ENCODE measurements around the gene TMEM219.

The TMEM219 gene

GRCh38 chr16:29982560-29983419 is 20.9 kb downstream of the TMEM219 start:
- peaks cover 8% of the 10 kb centered on the region for H3K4me1 Mint-ChIP-seq
- H3K9me3 Mint-ChIP-seq, result no peaks in the 10 kb centered on the region
- no peak overlapping the region for H3K27ac Mint-ChIP-seq
- no peak overlapping the region for H3K4me3 Mint-ChIP-seq
- no peaks in the 10 kb centered on the region for H3K27me3 Mint-ChIP-seq (ENCODE audit: low read depth, poor library complexity)
- H3K36me3 Mint-ChIP-seq (ENCODE audit: low read depth), result peaks cover 67% of the 10 kb centered on the region
- TF ChIP-seq CTCF (IDR thresholded peaks at IDR 0.05), result no peak
- no peak for DNase-seq

GRCh38 chr16:29983420-29984136 is 21.7 kb downstream of the TMEM219 start:
- Mint-ChIP-seq H3K36me3 (ENCODE audit: low read depth) (peaks cover 65% of the 10 kb centered on the region), H3K27ac (peak overlapping the region; percentile 19), H3K4me3 (no peak overlapping the region), H3K9me3 (no peaks in the 10 kb centered on the region), H3K4me1 (peaks cover 13% of the 10 kb centered on the region), H3K27me3 (ENCODE audit: low read depth, poor library complexity) (no peaks in the 10 kb centered on the region)
- no peak for TF ChIP-seq CTCF (IDR thresholded peaks at IDR 0.05)
- no peak for DNase-seq

- no peak for TF ChIP-seq CTCF (IDR thresholded peaks at IDR 0.05)
- Mint-ChIP-seq H3K27ac (peak overlapping the region; percentile 34), H3K27me3 (ENCODE audit: low read depth, poor library complexity) (no peaks in the 10 kb centered on the region), H3K4me1 (peaks cover 20% of the 10 kb centered on the region), H3K9me3 (no peaks in the 10 kb centered on the region), H3K36me3 (ENCODE audit: low read depth) (peaks cover 63% of the 10 kb centered on the region), H3K4me3 (no peak overlapping the region)
- DNase-seq, result no peak
These were observed 22.4 kb downstream of the TMEM219 start for GRCh38 chr16:29984137-29984763.

- H3K36me3 Mint-ChIP-seq (ENCODE audit: low read depth), result peaks cover 63% of the 10 kb centered on the region
- H3K4me1 Mint-ChIP-seq, result peaks cover 21% of the 10 kb centered on the region
- H3K27me3 Mint-ChIP-seq (ENCODE audit: low read depth, poor library complexity), result no peaks in the 10 kb centered on the region
- peak overlapping the region; percentile 34 for H3K27ac Mint-ChIP-seq
- no peaks in the 10 kb centered on the region for H3K9me3 Mint-ChIP-seq
- no peak for DNase-seq
- TF ChIP-seq CTCF (IDR thresholded peaks at IDR 0.05), result no peak
- H3K4me3 Mint-ChIP-seq, result no peak overlapping the region
These were observed 22.9 kb downstream of the TMEM219 start for GRCh38 chr16:29984764-29985147.

GRCh38 chr16:29985271-29985811 is 23.5 kb downstream of the TMEM219 start:
- Mint-ChIP-seq H3K36me3 (ENCODE audit: low read depth) (peaks cover 65% of the 10 kb centered on the region), H3K27ac (no peak overlapping the region)

More at GRCh38 chr16:29985271-29985811, 23.5 kb downstream of the TMEM219 start:
- no peaks in the 10 kb centered on the region for H3K27me3 Mint-ChIP-seq (ENCODE audit: low read depth, poor library complexity)
- no peaks in the 10 kb centered on the region for H3K9me3 Mint-ChIP-seq
- no peak for TF ChIP-seq CTCF (IDR thresholded peaks at IDR 0.05)
- H3K4me1 Mint-ChIP-seq, result peaks cover 23% of the 10 kb centered on the region
- no peak overlapping the region for H3K4me3 Mint-ChIP-seq
- no peak for DNase-seq
